ENCODE measurements around the gene PRDX3.

DNA sequence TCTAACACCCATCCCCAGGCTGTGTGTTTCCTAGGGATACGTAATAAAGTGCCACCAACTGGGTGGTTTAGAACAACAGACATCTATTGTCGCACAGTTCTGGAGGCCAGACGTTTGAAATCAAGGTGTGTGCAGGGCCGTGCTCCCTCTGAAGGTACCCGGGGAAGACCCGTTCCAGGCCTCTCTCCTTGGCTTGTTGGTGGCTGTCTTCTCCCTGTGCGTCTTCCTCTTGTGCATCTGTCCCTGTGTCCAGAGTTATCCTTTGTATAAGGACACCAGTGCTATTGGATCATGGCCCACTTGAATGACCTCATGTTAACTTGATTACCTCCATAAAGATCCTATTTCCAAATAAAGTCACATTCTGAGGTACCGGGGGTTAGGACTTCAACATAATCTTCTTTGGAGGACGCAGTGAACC, 44.4 kb upstream of the PRDX3 start:
- no peak for TF ChIP-seq POLR2AphosphoS5 (IDR thresholded peaks at IDR 0.05; ENCODE audit: insufficient read depth in 1 of 2, low read depth in 1 of 2)
- TF ChIP-seq, protein P1, sequence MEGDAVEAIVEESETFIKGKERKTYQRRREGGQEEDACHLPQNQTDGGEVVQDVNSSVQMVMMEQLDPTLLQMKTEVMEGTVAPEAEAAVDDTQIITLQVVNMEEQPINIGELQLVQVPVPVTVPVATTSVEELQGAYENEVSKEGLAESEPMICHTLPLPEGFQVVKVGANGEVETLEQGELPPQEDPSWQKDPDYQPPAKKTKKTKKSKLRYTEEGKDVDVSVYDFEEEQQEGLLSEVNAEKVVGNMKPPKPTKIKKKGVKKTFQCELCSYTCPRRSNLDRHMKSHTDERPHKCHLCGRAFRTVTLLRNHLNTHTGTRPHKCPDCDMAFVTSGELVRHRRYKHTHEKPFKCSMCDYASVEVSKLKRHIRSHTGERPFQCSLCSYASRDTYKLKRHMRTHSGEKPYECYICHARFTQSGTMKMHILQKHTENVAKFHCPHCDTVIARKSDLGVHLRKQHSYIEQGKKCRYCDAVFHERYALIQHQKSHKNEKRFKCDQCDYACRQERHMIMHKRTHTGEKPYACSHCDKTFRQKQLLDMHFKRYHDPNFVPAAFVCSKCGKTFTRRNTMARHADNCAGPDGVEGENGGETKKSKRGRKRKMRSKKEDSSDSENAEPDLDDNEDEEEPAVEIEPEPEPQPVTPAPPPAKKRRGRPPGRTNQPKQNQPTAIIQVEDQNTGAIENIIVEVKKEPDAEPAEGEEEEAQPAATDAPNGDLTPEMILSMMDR (IDR thresholded peaks at IDR 0.05), result no peak
